Stimulated activated CD4-positive, alpha-beta T cell treated with anti-CD3 and anti-CD28 coated beads, Interleukin-4, amount 100 ng/mL, for 48 hours (primary cell): ENCODE measurements around the gene DTNBP1.

Source experiments
- DNase-seq, 2 donors: peaks; one replicate each; pipeline ENCODE4 v3.0.0-alpha.2; 2020; ENCODE audit warnings: low read depth in 2 of 2

DTNBP1 gene

GRCh38 chr6:15623276-15624116 is 39.3 kb downstream of the DTNBP1 start:
- no peak for DNase-seq

DNA sequence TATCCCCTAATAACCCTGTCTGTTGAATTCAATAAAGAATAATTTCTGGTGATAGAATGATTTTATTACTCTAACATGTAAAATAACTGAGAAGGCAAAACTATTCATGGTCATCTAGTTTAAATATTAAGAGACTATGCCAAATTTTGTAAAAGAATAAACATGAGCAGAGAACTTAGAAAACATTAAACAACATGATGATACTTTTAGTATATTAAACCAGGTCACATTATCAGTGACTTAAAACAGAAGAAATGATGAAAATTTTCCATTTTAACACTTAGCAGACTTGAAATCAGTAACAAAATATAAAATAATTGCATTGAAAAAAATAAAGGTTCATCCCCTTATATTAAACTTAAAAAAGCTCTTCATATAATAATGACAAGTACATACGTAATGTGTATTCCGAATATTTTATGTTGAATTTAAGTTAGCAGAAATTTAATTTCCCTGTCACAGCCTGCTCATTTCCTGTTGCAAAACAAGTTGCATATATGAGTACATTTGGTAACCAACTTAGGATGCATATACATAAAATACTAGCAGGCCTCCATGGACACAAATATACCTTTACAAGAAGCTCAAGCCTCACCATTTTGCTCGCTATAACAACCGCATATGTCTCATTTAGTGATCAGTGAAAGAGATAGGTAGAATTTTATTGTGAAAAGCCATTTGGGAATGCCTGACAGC is 40.6 kb downstream of the DTNBP1 start:
- no peak for DNase-seq

GRCh38 chr6:15621203-15622044 is 41.4 kb downstream of the DTNBP1 start:
- no peak for DNase-seq

GRCh38 chr6:15620611-15621010 is 42.2 kb downstream of the DTNBP1 start:
- DNase-seq, result no peak

DNA sequence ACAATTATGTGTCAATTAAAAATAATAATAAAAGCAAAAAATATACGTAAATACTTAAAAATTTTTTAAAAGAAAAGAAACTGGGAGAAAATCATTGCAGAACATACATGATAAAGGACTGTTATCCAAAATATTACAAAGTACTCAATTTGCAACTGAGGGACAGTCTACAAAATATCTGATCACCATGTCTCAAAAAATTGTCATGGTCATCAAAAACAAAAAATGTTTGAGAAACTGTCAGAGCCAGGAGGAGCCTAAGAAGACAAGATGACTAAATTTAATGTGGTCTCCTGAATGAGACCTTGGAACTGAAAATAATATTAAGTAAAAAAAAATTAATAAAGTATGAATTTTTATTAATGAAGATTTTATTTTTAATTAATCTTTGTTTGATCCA is 43.5 kb downstream of the DTNBP1 start:
- DNase-seq, result no peak

- no peak for DNase-seq
Measured at GRCh38 chr6:15618685-15619084, 44.1 kb downstream of the DTNBP1 start.

DNA sequence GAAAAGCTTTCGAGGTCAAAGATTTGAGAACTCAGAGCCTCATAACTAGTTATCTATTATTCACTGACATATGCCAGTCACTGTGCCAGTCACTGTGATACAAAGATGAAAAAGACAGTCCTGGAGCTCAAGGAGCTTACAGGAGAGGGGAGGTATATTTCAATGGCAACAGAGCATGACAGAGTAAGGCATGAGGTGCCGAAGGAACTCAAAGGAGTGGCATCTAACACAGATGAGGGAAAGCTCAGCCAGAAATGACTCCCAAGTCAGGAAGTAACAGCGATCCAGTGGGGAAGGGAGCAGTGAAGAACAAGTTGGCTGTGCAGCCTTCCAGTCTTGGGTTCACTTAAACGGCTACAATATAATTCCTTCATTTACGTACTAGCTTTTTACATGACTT is 46.6 kb downstream of the DTNBP1 start:
- no peak for DNase-seq

GRCh38 chr6:15615802-15616201 is 47.0 kb downstream of the DTNBP1 start:
- DNase-seq, result no peak

GRCh38 chr6:15614277-15614676 is 48.6 kb downstream of the DTNBP1 start:
- DNase-seq, result no peak

DNA sequence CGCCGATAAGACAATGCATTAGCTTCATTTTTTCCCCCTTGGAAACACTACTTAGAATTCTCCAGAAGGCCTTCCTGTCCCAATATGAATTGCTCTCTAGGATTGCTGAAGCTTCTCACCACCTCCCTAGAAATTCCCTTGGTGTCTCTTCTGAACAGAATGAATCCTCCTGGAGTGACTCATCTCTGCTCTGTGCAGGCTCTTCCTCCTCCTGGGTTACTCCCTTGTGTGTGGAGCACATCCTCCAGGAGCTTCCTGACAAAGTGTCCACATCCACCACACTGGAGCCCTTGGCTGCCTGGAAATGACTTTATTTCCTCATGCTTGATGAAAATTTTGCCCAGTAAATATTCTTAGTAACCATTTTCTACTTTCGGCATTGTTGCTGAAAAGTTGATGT is 54.4 kb downstream of the DTNBP1 start:
- DNase-seq, result no peak

DNA sequence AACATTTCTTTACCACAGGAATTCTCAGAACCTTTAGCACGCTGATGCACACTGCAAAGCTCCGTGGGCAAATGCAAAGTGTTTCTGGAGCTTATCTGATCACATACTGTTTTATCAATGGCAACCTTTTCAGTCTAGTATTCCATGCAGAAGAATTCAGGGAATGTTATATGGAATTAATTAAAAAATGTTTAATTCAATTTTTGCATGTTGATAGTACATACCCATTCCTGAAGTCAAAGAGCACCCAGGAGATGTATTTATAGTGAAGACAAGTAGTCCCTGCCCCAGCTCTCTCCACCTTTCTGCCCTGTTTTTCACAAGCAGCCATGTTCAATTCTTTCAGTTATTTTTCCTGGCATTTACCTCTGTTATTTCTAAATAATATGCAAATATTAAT is 55.2 kb downstream of the DTNBP1 start:
- no peak for DNase-seq

- DNase-seq, result no peak
Measured at GRCh38 chr6:15606347-15606746, 56.5 kb downstream of the DTNBP1 start.

GRCh38 chr6:15604843-15605242 is 58.0 kb downstream of the DTNBP1 start:
- no peak for DNase-seq

DNA sequence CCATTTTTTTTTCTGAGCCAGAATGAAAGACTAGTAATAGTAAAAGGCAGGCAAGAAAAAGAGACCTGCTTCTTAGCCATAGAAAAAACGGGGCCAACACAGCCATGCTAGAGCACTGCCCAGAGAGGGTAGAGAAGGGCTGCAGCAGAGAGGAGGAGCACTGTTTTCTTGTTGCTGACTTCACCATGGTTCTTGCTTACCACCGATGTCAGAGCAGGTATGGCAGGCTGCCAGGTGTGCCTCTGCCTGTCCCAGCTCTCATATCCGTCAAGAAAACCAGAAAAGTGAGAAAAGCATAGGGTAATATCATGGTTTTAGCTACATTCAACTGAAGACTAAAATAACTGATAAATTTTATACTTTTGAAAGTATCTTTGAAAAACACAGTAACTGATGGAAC is 60.7 kb downstream of the DTNBP1 start:
- DNase-seq, result no peak

DNA sequence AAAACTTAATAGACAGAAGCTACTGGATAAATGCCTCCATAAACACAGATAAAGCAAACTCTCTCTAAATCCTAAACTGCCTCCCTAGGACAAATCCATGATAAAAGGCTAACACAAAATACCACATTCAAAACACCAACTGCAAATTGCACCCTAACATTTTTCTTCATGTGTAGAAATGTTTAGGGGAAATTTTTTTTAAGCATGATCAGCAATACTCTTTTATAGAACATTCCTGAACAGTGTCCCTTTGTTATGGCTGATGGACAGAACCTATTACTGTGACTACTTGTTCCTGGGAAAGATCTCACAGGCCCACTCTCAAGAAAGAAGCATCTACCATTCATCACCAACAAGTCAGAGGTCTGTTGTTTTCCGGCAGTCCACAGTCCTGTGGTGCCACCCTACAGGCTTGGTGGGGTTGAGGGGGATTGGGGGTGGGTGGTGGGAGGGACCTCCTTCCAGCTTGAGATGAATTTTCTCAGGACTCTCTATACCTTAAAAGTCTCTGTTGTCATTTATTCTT is 64.5 kb downstream of the DTNBP1 start:
- DNase-seq, result no peak

DNA sequence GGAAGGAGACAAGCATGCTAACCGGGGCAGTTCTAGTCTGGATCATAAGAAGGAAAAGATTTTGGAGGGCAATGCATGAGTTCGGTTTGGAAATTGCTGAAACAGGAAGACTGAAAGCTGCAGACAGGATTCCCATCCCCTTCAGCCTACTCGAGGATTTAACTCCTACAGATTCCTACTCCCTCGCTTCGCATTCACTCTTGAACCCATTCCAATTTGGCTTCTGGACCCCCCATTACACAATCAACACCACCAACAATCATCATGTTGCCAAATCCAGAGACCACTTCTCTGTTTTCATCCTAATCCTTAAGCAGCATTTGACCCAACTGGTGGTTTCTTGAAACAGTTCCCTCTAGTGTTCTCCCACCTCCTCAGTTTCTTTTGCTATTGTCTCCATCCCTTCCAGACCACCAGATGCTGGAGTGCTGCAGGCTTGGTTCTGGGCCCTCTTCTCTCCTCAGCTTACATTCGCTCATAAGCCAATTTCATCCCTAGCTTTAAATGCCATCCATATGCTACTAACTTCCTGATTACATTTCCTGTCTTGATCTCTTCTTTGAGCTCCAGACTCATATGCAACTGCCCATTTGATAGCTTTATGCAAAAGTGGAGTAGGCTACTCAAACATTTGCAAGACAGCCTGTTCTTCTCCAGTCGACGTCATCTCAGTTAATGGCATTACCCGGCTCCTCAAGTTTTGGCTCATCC is 66.5 kb downstream of the DTNBP1 start:
- DNase-seq, result no peak

- DNase-seq, result no peak
Measured at GRCh38 chr6:15595461-15596173, 67.2 kb downstream of the DTNBP1 start.

- DNase-seq, result no peak
Measured at GRCh38 chr6:15594512-15595259, 68.1 kb downstream of the DTNBP1 start.

- DNase-seq, result no peak
Measured at GRCh38 chr6:15593798-15594197, 69.0 kb downstream of the DTNBP1 start.

DNA sequence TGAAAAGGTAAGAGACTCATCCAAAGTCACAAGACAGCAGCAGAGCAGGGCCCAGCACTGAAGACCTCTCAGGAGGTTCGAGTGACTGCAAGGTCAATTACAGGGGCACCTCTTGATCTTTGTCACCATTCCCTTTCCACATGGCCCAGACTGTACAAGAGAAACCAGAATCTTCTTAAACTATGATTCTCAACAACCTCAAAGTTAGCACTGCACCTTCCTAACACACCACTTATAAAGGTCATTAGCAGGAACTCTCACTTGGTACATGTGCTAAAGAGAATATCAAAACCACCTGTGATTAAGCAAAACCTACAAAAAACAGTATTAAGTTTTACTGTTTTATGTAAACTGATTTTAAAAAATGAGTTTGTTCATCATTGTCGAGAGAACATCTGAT is 70.2 kb downstream of the DTNBP1 start:
- no peak for DNase-seq
